ENCODE data around the gene WDR91.
"Not testable (repeated sequence)": the region's sequence is repeated elsewhere in the genome, so short reads cannot be mapped to it uniquely, and the experiment has no call there.

Gene WDR91

DNA sequence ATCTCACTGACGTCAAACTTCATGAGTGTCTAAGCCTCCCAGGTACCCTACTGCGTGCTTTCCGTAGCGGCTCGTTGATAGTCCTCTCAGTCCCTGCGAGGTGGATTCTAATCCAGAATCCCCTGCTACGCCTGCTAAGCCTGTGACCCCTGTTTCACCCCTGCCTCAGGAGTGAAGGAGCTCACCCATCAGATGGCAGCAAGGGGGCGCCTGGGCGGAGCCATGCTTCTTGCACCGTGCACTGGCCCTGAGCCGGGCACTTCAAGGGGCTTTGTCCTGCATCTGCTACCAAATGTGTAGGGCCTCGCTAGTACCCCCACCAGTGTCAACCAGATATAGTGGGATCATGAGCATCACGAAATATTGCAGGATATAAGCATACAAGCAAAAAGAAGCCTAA lies 21.4 kb upstream of the WDR91 start:
- no peak for FAIRE-seq

GRCh38 chr7:135232087-135232486 lies 20.8 kb upstream of the WDR91 start:
- FAIRE-seq: no peak

GRCh38 chr7:135231686-135232085 lies 20.4 kb upstream of the WDR91 start:
- FAIRE-seq: no peak

GRCh38 chr7:135224027-135224426 lies 12.7 kb upstream of the WDR91 start:
- no peak for FAIRE-seq

DNA sequence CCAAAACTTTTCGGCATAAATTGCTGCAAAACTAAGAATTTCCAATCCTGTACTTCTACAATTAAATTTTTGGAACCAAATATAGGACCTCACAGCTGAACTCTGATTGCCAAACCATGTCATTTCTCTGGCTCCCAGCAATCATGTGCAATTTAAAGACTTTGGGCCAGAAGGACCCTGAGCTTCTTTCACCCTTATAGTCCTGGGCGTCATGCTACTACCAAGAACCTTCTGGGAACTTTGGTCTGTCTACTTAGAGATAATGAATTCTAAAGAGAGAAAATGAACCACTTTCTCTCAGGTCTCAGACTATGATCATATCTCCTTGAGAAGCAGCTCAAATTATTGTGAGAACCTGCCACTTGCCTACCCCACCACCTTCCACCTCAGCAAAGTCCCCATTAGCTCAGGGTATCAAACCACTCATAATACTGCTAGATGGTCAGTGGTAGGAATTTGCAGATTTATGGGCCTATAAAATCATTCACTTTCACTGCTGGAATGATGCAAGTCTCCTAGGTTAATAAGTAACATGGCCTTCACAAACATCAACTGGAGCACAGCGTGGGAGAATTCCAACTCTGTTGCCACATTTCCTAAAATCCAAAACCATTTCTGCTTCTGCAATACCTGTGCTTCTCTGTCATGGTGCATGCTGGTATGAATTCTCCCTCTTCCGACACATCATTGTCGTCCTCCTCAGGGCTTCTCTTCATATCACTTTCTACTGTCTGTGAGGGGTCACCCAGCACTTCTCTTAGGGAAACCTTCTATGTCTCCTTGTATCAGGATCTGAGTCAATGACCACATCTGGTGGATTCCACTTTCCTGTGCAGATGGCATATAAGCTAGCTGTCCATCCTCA lies 6.6 kb upstream of the WDR91 start:
- no peak for FAIRE-seq

DNA sequence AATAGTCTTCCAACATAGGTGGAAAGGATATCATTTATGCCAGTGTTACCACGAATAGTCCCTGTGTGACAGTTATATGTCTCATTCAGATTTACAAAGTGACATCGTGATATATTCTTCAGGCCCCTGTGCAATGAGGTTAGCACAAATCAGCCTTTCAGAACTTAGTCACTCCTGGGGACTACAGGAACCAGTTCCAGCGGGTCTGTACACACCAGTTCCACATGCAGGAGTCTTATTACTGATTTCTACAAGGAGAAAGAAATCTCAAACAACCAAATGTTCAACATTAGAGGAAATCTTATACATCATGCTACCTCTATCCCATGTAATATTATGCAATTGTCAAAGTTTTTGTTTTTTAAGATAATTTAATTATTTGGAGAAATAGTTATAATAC lies 4.4 kb upstream of the WDR91 start:
- no peak for FAIRE-seq

DNA sequence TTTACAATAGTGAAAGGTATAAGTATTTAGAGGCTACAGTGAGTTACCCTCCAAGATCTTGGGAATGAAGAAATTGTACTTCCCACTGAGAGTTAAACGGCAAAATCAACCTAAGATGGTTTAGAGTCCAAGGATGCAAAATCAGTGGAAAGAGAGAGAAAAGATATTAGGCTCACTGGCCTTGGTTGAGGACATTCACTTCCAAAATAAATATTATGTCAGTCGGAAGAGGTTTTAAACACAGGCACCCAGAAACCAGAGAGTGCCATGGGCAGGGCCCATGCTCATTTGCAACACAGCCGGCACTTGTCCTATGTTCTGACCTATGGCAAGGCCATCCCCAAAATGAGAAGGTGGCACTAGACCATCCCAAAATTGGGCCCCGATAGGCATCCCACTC lies 3.9 kb upstream of the WDR91 start:
- no peak for FAIRE-seq

DNA sequence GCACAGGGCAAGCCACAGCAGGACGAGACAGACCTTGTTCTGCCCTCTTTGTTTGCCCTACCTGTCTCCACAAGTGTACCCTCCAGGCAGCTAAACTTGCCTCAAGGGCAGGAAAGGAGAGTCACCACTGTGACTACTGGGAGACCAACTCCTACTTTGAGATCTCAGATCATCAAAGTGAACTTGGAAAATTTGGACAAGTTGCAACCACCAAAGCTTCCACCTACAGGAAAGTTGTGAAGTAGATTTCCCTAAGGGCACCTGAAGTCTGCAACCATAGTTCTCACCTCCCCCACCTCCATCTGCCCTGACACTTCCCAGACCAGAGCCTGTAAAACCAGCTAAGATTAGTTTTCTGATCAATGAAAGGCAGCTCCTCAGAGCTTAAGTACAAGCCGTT lies 2.5 kb upstream of the WDR91 start:
- FAIRE-seq: no peak

- not testable (repeated sequence) for FAIRE-seq
These were observed 790 bp upstream of the WDR91 start for GRCh38 chr7:135211946-135212685.

DNA sequence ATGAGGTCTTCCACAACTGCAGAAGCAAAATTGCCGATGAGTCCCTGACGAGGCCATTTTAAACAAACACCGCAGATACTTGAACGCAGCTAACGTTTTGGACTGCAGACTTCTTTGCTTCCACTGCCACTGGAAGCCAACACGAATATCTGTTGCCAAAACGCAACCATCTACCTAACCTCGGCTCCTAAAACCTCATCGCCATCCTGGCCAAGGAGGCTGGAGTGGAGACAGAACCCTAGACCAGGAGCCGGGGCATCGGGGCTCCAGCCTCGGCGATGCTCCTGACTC lies 493 bp downstream of the WDR91 start:
- no peak for FAIRE-seq

DNA sequence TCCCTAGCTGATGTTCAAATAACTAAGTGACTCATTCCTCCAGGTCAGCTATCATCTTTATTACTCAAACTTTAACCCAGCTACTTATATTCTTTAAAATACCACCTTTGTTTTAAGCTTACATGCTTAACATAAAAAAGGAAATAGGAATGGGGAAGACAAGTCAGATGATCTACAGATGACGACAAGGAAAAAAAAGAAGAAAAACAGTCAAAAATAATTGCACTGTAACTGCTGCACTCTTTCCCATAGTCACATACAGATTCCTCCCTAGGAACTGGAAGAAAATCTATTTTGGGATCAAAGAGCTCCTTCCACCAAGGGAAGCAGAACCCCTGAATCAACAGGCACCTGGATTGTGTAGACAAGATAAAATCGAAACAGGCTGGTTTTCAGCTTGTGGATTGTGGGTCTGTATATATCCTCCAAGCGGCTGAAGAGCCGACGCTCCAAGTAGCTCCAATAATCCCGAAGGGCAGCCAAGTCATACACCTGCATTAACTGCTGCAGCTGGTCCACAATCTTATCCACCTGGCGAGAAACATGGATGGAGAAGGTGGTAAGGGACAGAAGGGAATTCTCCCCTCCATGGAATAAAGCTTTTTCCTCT lies 2.0 kb downstream of the WDR91 start:
- no peak for FAIRE-seq

- FAIRE-seq: no peak
These were observed 3.1 kb downstream of the WDR91 start for GRCh38 chr7:135208102-135208793.

- no peak for FAIRE-seq
These were observed 3.8 kb downstream of the WDR91 start for GRCh38 chr7:135207406-135208101.

DNA sequence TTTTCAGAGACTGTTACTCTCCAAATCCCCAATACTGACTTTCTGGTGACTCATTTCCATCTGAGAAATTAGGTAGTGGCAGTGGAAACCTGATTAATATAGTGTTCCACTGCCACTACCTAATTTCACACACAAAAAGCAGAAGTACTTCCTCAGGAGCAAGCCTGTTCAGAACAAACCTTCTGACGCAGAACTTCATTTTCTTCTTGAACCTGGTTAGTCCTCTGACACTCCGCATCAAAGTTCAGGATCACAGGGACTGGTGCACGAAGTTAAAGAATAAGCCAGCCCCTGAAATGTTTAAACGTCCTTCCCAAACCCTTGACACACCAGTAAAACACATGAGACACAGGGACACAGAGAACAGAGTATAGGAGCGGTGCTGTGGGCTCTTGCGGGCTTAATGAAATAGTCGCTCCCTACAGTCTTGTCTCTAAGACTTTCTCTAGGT lies 4.4 kb downstream of the WDR91 start:
- no peak for FAIRE-seq

- no peak for FAIRE-seq
These were observed 5.5 kb downstream of the WDR91 start for GRCh38 chr7:135205850-135206249.

- no peak for FAIRE-seq
These were observed 6.5 kb downstream of the WDR91 start for GRCh38 chr7:135204876-135205275.

DNA sequence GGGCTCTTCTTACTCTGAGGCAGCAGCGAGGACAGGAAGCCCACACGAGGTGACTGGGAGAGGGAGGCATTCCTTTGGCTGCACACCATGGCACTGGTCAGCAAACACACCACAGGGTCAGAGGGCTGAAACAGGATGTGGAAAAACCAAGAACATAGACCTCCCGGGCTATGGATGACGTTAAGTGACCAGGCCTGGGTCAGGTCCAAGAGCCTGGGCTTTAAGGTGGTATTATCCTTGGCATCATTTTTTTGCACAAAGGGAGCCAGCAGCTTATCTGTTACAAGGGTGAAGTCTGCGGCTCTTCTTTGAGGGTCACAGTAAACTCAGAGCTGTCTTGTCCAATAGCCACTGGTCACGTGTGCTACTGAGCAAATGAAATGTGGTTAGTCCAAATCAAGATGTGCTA lies 7.0 kb downstream of the WDR91 start:
- FAIRE-seq: no peak

- no peak for FAIRE-seq
These were observed 10.0 kb downstream of the WDR91 start for GRCh38 chr7:135201350-135201749.

DNA sequence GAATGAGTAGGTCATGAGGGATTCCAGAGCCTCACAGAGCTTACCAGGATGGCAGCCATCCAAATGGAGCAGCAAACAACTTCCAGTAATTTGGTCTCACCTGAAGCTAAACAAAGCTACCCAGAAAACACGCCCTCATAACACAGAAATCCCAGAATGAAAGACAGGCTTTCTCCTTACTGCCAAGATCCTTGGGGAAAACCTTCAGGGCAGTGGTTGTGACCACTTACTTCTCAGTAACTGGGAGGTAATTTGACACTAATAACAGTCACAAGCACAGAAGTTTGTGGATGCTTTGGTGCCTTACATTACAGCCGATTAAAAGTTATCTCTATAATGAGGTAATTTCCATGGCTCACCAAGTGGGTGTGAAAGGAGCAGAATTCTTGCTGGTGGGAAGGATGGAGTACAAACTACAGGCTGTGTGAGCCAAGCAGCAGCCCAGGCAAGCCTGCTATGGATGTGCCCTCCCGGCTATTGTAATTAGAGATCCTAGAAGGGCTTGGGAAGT lies 10.4 kb downstream of the WDR91 start:
- FAIRE-seq: no peak

DNA sequence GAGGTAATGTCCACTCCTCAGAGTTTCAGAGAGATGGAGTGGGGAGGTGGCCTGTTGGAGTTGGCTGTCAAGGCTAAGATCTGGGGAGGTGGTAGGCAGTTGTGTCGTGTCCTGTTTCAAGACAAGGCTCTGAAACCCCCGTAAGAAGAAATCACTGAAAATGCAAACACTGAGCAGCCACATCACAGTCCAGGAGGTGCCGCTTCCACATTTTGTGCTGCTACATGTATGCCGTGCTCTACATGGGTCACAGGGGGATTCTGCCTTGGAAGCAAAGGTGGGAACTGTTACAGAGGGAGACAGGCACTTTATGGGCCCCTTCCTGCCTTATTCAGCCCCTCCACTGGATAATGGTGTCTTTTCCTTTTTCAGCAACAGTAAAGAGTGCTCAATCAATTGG lies 11.9 kb downstream of the WDR91 start:
- no peak for FAIRE-seq

DNA sequence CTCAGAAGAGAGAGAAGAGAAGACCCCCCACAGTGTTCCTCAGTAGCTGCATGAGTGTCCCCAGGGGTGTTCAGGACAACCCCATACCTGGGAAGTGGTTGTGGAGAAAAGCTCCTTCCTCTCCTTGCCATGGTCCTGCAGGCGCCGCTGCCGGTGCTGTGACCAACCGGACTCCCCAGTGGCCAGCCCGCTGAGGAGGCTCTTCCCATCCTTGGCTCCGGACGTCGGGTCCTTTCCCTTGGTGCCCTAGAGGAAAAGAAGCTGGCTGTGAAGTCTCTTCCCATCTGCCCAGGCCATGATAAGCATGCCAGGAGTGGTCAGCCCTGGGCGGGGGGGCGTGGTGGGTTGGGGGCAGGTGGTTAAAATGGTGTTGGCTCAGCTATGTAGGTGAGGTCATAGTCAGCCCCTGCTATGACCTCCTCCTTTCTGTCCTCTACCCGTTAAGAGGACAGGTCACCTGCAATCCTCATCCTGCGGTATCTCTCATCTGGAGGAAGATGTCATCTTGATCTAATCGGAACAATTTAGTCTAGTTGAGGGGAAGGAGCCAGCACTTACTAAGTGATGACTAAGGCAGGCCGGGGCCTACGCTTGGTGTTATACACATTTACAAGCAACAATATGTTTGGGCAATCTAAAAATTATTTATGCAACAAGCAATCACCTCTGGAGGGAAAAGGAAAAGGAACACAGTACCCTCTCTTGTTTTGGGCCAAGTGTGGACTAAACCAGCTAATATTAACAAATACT lies 13.2 kb downstream of the WDR91 start:
- FAIRE-seq: no peak

DNA sequence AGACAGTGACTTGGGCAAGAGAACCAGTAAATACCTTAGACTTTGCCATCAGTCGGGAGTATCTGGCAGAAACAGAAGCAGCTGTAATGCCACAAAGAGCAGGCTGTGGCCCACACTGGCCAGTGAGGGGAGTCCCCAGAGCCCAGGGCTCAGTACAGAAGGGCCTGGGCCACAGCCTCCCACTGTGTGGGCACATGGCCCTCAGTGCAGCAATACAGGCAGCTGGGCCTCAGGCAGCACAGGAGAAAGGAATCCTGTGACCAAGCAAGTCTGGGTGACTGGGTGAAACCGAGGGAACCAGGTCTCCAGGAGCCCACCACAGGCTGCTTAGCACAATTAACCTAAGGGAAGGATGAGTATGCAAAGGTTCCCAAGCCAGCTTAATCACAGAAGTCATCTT lies 14.0 kb downstream of the WDR91 start:
- FAIRE-seq: no peak
